Right forelimb (tissue), 1 donor: Measurements from ENCODE around the gene GABBR2.
"Not testable (repeated sequence)": the region's sequence is repeated elsewhere in the genome, so short reads cannot be mapped to it uniquely, and the experiment has no call there.

Experiments
- DNase-seq: peaks from one replicate; pipeline ENCODE4 v3.0.0-alpha.2; 2018

Gene GABBR2

DNA sequence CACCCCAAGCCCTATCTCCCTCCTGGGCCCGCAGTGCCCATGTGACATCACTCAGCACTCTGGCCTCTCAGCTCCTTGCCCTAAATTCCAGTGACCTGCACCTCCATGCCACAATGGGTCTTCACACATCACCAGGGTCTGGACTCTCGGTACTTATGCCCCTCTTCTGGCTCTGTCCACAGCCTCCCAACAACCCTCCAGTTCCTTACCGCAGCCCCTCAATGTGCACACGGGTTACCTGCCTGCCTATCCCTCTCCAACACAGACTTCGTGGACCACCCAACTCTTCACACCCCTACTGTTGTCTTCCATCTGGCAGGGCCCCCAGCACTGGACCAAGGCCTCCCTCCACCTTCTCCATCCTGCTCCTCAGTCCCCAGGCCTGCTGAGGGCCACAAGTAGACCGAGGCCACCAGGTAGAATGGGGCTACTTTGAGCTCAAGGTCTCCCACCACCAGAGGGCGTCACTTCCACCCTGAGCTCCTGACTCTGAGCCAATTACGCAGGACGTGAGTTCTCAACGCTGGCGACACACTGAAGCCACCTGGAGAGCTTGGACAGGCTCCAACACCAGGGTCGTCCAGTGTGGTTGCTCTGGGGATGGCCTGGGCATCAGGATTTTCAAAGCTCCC lies 172.1 kb downstream of the GABBR2 start:
- DNase-seq = no peak

DNA sequence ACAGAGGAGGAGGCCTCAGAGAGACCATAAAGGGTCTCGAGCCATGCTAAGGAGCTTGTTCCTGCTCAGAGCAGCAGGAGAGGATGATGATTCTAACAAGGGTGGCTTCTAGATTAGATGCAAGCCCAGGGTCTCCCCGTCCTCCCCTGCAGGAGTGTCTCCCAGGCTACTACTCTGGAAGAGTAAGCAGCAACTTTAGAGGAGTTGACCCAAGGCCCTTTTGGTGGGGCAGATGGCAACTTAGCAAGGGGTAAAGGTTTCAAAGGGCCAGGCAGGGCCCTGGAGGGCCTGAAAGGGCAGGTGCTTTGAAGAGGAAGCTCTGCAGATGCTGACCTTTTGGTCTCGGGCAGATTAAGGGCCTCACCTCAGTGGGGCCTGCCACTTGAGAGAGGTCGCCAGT lies 174.9 kb downstream of the GABBR2 start:
- DNase-seq = no peak

DNA sequence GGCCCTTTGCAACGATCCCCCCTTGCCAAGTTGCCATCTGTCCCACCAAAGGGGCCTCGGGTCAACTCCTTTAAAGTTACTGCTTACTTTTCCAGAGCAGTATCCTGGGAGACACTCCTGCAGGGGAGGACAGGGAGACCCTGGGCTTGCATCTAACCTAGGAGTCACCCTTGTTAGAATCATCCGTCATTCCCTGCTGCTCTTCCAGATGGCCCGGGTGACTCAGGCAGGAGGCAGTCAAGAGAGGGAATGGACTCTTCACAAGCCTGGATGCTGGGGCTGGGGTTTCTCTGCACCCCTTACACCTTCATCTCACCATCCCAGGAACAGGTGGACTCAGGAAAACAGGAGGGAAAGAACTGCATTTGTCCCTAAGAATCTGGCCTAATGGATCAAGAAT lies 175.6 kb downstream of the GABBR2 start:
- no peak for DNase-seq

DNA sequence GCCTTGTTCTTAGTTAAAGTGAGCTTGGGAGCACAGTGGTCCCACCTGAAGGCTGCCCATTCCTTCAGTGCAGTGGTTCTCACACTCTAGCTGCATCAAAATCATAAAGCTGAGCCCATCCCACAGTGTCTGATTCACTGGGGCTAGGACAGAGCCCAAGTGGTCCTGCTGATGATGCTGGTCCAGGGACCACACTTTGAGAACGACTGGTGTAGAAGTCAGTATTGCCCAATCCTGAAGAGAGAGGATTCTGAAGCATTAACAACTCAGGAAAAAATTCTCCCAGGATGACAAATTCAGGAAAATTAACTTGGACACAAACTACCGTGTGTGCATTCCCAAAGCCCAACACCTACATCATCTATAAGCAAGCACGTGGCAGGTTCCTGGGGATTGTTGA lies 176.2 kb downstream of the GABBR2 start:
- DNase-seq = no peak

GRCh38 chr9:98532147-98532546 lies 176.6 kb downstream of the GABBR2 start:
- no peak for DNase-seq

- DNase-seq = no peak
These were observed 177.8 kb downstream of the GABBR2 start for GRCh38 chr9:98530806-98531386.

DNA sequence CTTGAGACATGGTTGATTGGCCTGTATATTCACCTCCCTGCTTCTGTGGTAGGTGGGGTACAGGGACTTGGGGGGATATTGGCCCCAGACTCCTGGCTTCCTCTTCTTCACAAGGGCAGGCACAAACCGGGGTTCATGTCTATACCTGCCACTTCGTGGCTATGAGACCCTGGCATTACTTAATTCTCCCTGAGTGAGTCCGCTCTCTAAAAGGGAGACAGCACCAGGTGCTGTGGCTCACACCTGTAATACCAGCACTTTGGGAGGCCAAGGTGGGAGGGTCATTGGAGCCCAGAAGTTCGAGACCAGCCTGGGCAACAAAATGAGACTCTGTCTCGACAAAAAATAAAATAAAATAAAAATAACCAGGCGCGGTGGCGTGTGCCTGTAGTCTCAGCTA lies 178.5 kb downstream of the GABBR2 start:
- DNase-seq = no peak

DNA sequence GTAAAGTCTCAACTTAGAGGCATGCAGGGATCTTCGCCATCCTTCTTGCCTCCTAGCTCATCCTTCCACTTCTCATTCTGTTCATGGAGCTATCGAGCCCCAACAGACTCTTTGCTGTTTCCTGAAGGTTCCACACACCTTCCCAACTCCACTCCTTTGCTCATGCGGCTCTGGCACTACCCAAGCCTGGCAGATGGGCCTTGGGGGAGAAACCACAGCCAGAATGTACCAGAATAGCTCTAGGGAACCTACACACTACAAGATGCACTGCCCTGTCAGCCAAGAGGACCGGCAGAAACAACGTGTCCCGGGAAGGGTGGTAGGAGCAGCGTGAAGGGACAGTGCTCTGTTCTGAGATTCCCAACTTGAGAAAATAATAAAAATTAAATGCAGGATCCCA lies 178.9 kb downstream of the GABBR2 start:
- no peak for DNase-seq

GRCh38 chr9:98523231-98523901 lies 185.4 kb downstream of the GABBR2 start:
- DNase-seq = no peak

DNA sequence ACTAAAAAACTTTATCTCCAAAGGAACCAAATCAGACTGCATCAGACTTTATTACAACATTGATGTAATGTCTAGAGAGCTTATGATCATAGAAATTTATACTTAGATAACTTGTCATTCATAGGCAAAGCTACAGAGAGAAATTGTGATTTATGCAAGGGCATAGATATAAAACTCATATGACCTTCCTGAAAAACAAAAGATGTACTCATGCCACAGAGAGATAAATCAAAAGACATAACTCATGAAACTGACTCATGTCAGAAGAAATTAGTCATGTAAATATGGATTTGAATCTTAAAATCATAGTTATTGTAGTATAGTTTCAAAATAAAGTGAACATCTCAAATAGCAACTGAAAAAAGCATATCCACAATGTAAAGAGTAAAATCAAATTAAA lies 186.2 kb downstream of the GABBR2 start:
- no peak for DNase-seq

DNA sequence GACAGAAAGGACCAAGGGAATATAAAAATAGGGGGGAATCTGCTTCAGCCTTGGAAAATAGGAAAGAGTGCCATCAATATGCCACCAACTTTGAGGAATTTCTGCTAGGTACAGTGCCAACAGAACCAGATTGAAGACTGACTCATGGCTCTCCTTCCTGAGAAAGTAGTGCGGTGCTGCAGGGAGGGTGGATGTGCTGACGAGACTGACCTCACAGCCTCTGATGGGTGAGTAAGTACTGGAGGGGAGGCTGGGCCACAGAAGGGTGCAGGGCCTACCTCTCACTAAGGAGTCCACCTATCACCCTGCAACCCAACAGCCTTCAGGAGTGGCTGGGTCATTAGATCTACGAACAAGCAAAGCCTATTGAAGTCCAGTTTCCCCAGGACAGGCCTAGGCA lies 187.6 kb downstream of the GABBR2 start:
- DNase-seq = no peak

GRCh38 chr9:98520221-98520960 lies 188.3 kb downstream of the GABBR2 start:
- no peak for DNase-seq

DNA sequence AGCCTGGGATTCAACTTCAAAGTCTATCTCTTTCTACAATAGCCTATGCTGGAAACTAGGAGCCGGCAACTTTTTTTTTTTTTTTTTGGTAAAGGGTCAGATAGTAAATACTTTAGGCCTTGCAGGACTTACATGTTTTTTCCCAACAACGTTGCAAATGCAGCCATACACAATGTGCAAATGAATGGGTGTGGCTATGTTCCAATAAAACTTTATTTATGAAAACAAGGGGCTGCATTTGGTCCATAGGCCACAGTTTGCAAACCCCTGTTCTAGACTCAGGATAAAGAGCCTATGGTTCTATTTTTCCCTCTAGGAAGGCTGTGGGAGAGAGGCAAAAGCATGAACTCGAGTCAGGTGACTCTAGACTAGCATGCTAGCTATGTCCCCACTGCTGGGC lies 189.1 kb downstream of the GABBR2 start:
- no peak for DNase-seq

GRCh38 chr9:98518556-98518955 lies 190.2 kb downstream of the GABBR2 start:
- no peak for DNase-seq

GRCh38 chr9:98517761-98518160 lies 191.0 kb downstream of the GABBR2 start:
- no peak for DNase-seq

- DNase-seq = no peak
These were observed 191.7 kb downstream of the GABBR2 start for GRCh38 chr9:98516897-98517503.

DNA sequence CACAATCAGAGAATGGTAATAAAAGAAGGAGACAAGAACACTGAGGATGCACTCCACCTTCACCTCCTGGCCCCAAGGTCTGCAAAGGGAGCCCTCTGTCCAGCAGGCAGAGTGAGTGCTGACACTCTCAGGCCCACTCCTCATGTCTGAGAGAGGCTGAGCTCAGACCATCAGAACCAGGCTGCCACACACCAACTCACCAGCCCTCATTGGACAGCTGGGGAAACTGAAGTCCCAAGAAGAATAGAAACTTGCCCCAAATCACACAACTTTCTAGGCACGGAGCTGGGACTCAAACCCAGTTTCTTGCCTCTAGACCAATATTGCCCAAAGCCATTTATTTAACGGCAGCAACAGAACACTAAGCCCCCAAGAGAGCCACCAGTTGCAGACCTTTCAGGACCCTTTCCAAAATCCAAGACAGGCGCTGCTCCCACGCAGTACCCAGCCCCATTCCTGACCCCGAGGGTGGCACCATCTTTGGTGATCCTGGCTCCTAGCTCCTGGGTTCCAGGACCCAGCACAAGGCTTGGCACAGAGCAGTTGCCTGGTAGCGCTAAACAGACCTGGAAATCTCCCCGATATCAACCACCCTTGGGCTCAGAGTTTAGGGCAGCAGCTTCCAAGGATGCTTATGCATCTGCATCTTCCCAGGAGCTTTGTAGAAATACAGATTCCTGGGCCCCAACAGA lies 192.4 kb downstream of the GABBR2 start:
- DNase-seq = no peak

- DNase-seq = no peak
These were observed 193.1 kb downstream of the GABBR2 start for GRCh38 chr9:98515506-98516204.

DNA sequence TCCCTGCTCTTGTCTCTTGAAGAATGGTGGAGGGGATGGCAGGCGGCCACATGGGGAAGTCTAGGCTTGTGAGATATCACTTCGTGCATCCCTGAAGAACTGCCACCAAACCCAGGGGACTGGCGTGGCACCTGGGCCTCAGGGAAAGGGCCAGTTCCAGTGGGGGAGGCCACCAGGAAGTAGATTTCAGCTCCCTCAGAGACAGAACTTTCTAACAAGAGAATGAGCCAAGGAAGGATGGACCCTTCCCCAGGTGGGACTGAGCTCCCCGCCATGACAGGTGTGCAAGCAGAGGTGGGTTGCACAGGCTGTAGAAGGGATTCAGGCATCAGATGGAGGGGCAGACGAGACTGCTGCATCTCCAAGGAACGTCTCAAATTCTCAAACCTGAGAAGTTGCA lies 193.9 kb downstream of the GABBR2 start:
- DNase-seq = no peak

DNA sequence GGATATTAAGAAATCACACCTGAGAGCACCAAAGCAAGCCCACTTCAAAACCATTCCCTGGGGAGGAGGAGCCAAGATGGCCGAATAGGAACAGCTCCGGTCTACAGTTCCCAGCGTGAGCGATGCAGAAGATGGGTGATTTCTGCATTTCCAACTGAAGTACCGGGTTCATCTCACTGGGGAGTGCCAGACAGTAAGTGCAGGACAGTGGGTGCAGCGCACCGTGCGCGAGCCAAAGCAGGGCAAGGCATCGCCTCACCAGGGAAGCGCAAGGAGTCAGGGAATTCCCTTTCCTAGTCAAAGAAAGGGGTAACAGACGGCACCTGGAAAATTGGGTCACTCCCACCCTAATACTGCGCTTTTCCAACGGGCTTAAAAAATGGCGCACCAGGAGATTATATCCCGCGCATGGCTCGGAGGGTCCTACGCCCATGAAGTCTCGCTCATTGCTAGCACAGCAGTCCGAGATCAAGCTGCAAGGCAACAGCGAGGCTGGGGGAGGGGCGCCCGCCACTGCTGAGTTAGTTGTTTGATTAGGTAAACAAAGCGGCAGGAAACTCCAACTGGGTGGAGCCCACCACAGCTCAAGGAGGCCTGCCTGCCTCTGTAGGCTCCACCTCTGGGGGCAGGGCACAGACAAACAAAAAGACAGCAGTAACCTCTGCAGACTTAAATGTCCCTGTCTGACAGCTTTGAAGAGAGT lies 200.4 kb downstream of the GABBR2 start:
- not testable (repeated sequence) for DNase-seq

- no peak for DNase-seq
These were observed 202.2 kb downstream of the GABBR2 start for GRCh38 chr9:98506422-98507054.
